ENCODE data around the gene ROPN1B. TPM values are rescaled to one million over a fixed set of nuclear protein-coding genes. Genes with fewer than 3 reads are reported as not detected.
"Not testable (repeated sequence)": the region's sequence is repeated elsewhere in the genome, so short reads cannot be mapped to it uniquely, and the experiment has no call there.

The ROPN1B gene
- total RNA-seq (2014; rRNA removed; shearing (Covaris generic)): not detected in 2 replicates
- total RNA-seq (2022): not detected in 2 replicates
- Bru-seq, nascent RNA: not detected
- not detected for BruChase-seq, experiment 1, labeled RNA remaining after a 6-hour chase
- BruChase-seq, experiment 2, labeled RNA remaining after a 2-hour chase: not detected
- long read RNA-seq: 0 reads

DNA sequence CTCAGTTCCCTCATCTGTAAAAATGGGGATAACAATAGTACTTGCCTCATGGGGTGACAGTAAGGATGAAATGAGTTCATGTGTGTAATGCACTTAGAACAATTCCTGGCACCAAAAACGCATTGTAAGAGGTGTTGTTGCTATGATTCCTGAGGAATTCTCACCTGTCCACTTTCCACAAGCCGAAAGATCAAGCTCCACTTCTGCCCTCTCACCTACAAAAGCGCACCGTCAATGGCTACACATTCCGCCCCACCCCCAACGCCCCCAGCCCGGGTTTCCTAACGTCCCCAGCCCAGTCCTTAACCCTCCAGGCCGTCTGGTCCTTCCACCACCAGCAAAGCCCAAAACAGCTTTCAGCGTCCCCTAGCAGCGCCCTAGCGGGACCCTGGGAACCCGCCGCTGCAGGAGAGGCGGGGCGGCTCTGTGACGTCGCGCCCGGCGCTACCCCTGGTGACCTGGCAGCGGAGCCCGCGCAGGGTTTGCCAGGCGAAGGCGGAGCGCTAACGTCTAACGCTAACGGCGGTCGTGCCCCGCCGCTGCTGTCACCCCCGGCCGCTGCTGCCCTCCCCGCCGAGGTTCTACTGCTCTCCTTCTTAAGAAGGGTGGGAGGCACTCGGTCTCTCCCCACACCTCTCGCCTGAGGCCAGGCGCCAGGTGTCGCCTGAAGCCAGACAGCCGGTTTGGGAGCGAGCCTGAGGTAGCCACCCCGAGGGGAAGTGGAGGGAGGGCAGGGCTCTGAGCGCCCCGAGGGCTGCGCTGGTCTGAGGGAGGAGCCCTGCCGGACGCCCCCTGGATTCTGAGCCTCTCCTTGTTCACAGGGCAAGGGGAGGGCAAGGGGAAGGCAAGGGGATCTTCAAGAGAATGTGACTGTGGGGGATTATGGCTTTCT, at the start of gene ROPN1B:
TSS of gene ROPN1B (plus strand) at position 478 of the 892 bp plus-strand sequence. CDS start 2,877 bp downstream, outside the sequence.
- H3K27ac ChIP-seq (ENCODE audit: low read depth, low read length, poor library complexity, severe bottlenecking); H3K36me3 ChIP-seq (ENCODE audit: insufficient read depth, low read length); H3K9me3 ChIP-seq (ENCODE audit: low read length); H2AFZ ChIP-seq (ENCODE audit: low read length); DNase-seq (ENCODE audit: low spot score); H4K20me1 ChIP-seq (ENCODE audit: insufficient read depth, low read length); H3K9me2 ChIP-seq (ENCODE audit: insufficient read depth, low read length); CTCF ChIA-PET (ENCODE audit: unreplicated experiment); intact Hi-C loops (cut with micrococcal nuclease; ENCODE audit: unreplicated experiment); H3K4me3 ChIP-seq (ENCODE audit: low read depth, low read length, poor library complexity, severe bottlenecking); H3K4me2 ChIP-seq (ENCODE audit: low read length); H3K4me1 ChIP-seq (ENCODE audit: insufficient read depth, low read length, poor library complexity, severe bottlenecking); H3K79me2 ChIP-seq (ENCODE audit: insufficient read depth, low read depth, low read length); BruUV-seq (replicated peaks); POLR2A ChIA-PET: not testable (repeated sequence)

DNA sequence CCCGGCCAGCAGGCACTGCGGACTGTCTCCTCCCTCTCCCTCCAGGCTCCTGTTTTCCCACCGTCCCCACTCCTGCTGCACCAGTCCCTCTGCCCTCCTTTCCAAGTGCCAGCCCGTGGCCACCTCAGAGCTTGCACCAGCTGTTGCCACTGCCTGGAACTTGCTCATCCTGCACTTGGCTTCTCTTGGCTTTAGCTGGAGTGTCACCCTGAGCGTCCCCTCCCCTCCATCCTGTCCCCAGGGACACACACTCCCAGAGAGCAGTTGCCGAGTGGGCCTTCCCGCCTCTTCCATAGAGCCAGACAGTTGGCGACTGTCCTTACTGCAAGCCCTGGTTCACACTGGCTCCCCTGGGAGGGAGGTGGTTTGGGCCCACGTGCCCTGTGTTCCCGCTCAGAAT, 48.8 kb upstream of the ROPN1B start:
- H3K4me3 ChIP-seq (ENCODE audit: low read depth, low read length, poor library complexity, severe bottlenecking); H3K9me2 ChIP-seq (ENCODE audit: insufficient read depth, low read length); intact Hi-C loops (cut with micrococcal nuclease; ENCODE audit: unreplicated experiment); H3K36me3 ChIP-seq (ENCODE audit: insufficient read depth, low read length); H3K79me2 ChIP-seq (ENCODE audit: insufficient read depth, low read depth, low read length); H2AFZ ChIP-seq (ENCODE audit: low read length); H3K27ac ChIP-seq (ENCODE audit: low read depth, low read length, poor library complexity, severe bottlenecking); H4K20me1 ChIP-seq (ENCODE audit: insufficient read depth, low read length); H3K4me2 ChIP-seq (ENCODE audit: low read length); CTCF ChIA-PET (ENCODE audit: unreplicated experiment); H3K9me3 ChIP-seq (ENCODE audit: low read length); DNase-seq (ENCODE audit: low spot score); POLR2A ChIA-PET; BruUV-seq (replicated peaks): not testable (repeated sequence)
- peaks cover 18% of the 10 kb centered on the region for H3K4me1 ChIP-seq (ENCODE audit: insufficient read depth, low read length, poor library complexity, severe bottlenecking)

DNA sequence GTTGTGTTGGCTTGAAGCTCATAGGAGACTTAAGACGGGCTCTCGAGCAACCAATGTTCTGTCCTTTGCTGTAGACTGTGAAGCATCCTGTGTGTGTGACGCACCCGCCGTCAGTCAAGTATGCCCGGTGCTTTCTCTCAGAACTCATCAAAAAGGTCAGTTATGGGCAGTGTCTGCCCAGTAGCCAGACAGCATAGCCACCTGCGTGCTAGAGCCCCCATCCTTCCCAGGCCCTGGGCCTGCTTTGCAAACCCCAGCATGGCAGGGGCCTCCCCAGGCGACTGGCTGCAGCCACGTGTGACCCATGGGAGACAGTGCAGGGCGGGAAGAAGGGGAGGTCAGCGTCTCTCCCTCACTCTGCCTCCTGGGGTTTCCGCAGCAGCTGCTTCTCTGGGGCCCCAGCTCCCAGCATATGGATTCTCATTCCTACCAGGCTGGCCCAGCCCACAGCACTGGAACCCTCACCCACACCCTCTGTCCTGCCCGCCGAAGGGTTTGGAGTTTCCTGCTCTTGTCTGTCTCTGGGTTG, 48.2 kb upstream of the ROPN1B start:
- H4K20me1 ChIP-seq (ENCODE audit: insufficient read depth, low read length); intact Hi-C loops (cut with micrococcal nuclease; ENCODE audit: unreplicated experiment); H3K4me3 ChIP-seq (ENCODE audit: low read depth, low read length, poor library complexity, severe bottlenecking); H3K4me2 ChIP-seq (ENCODE audit: low read length); BruUV-seq (replicated peaks); POLR2A ChIA-PET; H3K36me3 ChIP-seq (ENCODE audit: insufficient read depth, low read length); H3K9me2 ChIP-seq (ENCODE audit: insufficient read depth, low read length); H3K9me3 ChIP-seq (ENCODE audit: low read length); H3K27ac ChIP-seq (ENCODE audit: low read depth, low read length, poor library complexity, severe bottlenecking); CTCF ChIA-PET (ENCODE audit: unreplicated experiment); DNase-seq (ENCODE audit: low spot score); H3K79me2 ChIP-seq (ENCODE audit: insufficient read depth, low read depth, low read length); H2AFZ ChIP-seq (ENCODE audit: low read length): not testable (repeated sequence)
- peaks cover 18% of the 10 kb centered on the region for H3K4me1 ChIP-seq (ENCODE audit: insufficient read depth, low read length, poor library complexity, severe bottlenecking)

DNA sequence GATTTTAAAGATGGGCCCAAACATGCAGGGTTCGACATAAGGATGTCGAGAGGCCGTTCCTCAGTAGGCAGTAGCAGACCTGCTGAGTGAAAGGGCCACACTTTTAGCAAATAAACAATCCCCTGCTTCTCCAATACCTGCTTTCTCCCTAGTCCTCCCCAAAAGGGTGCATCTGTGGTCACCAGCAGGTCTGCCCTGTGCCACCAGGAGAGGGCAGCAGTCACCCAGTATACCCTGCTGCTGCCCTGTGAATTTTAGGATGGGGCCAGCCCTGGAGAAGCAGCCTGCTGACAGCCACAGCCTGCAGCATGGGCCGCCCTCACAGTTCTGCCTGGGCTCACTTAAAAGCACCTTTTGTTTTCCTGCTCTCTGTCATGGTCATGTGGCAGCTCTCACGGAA, 47.3 kb upstream of the ROPN1B start:
- CTCF ChIA-PET (ENCODE audit: unreplicated experiment); H3K4me3 ChIP-seq (ENCODE audit: low read depth, low read length, poor library complexity, severe bottlenecking); H3K79me2 ChIP-seq (ENCODE audit: insufficient read depth, low read depth, low read length); BruUV-seq (replicated peaks); H3K36me3 ChIP-seq (ENCODE audit: insufficient read depth, low read length); H3K27ac ChIP-seq (ENCODE audit: low read depth, low read length, poor library complexity, severe bottlenecking); H3K4me2 ChIP-seq (ENCODE audit: low read length); intact Hi-C loops (cut with micrococcal nuclease; ENCODE audit: unreplicated experiment); H3K9me3 ChIP-seq (ENCODE audit: low read length); POLR2A ChIA-PET; H3K9me2 ChIP-seq (ENCODE audit: insufficient read depth, low read length); H4K20me1 ChIP-seq (ENCODE audit: insufficient read depth, low read length); H2AFZ ChIP-seq (ENCODE audit: low read length): not testable (repeated sequence)
- DNase-seq (ENCODE audit: low spot score): peak; percentile 41
- TF ChIP-seq, protein P1, sequence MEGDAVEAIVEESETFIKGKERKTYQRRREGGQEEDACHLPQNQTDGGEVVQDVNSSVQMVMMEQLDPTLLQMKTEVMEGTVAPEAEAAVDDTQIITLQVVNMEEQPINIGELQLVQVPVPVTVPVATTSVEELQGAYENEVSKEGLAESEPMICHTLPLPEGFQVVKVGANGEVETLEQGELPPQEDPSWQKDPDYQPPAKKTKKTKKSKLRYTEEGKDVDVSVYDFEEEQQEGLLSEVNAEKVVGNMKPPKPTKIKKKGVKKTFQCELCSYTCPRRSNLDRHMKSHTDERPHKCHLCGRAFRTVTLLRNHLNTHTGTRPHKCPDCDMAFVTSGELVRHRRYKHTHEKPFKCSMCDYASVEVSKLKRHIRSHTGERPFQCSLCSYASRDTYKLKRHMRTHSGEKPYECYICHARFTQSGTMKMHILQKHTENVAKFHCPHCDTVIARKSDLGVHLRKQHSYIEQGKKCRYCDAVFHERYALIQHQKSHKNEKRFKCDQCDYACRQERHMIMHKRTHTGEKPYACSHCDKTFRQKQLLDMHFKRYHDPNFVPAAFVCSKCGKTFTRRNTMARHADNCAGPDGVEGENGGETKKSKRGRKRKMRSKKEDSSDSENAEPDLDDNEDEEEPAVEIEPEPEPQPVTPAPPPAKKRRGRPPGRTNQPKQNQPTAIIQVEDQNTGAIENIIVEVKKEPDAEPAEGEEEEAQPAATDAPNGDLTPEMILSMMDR (conservative IDR thresholded peaks at IDR 0.05; ENCODE audit: low read length): peak; percentile 65
- H3K4me1 ChIP-seq (ENCODE audit: insufficient read depth, low read length, poor library complexity, severe bottlenecking): peaks cover 18% of the 10 kb centered on the region

DNA sequence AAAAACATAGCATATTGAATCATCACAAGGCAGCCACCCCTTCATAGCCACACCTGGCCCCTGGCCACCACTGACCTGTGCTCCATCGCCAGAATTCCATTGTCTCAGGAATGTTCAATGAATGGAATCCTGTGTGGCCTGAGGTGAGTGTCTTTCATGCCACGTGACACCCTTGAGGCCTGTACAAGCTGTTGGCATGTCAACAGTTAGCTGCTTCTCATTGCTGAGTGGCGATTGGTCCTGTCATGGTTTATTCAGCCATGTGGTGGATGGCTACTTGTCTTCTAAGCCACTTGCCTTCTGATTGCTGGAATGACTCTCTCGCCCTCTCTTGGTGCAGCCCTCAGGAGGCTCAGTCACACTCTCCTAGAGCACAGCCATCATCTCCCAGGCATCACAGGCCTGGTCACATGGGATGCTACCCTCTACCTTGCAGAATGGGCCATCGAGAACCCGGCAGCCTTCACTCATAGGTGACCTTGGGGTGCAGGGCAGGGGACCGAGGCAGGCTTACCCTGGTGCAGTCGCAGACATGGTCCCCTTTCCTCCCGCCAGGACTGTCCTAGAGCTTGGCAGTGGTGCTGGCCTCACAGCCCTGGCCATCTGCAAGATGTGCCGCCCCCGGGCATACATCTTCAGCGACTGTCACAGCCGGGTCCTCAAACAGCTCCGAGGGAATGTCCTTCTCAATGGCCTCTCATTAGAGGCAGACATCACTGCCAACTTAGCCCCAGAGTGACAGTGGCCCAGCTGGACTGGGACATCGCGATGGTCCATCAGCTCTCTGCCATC, 45.5 kb upstream of the ROPN1B start:
- H3K4me1 ChIP-seq (ENCODE audit: insufficient read depth, low read length, poor library complexity, severe bottlenecking); H4K20me1 ChIP-seq (ENCODE audit: insufficient read depth, low read length); DNase-seq (ENCODE audit: low spot score); H3K4me3 ChIP-seq (ENCODE audit: low read depth, low read length, poor library complexity, severe bottlenecking); H2AFZ ChIP-seq (ENCODE audit: low read length); POLR2A ChIA-PET; H3K79me2 ChIP-seq (ENCODE audit: insufficient read depth, low read depth, low read length); H3K4me2 ChIP-seq (ENCODE audit: low read length); BruUV-seq (replicated peaks); CTCF ChIA-PET (ENCODE audit: unreplicated experiment); H3K36me3 ChIP-seq (ENCODE audit: insufficient read depth, low read length); intact Hi-C loops (cut with micrococcal nuclease; ENCODE audit: unreplicated experiment); H3K9me2 ChIP-seq (ENCODE audit: insufficient read depth, low read length); H3K9me3 ChIP-seq (ENCODE audit: low read length); H3K27ac ChIP-seq (ENCODE audit: low read depth, low read length, poor library complexity, severe bottlenecking): not testable (repeated sequence)

All from OCI-LY7 (cell line).